ENCODE data around the gene SLAMF7. TPM values are rescaled to one million over a fixed set of nuclear protein-coding genes. Genes with fewer than 3 reads are reported as not detected.
"Not testable (repeated sequence)": the region's sequence is repeated elsewhere in the genome, so short reads cannot be mapped to it uniquely, and the experiment has no call there.

SLAMF7 gene
- total and polyA plus RNA-seq, 2 experiments from 2014 or later: 0.11 TPM; not detected in 1

DNA sequence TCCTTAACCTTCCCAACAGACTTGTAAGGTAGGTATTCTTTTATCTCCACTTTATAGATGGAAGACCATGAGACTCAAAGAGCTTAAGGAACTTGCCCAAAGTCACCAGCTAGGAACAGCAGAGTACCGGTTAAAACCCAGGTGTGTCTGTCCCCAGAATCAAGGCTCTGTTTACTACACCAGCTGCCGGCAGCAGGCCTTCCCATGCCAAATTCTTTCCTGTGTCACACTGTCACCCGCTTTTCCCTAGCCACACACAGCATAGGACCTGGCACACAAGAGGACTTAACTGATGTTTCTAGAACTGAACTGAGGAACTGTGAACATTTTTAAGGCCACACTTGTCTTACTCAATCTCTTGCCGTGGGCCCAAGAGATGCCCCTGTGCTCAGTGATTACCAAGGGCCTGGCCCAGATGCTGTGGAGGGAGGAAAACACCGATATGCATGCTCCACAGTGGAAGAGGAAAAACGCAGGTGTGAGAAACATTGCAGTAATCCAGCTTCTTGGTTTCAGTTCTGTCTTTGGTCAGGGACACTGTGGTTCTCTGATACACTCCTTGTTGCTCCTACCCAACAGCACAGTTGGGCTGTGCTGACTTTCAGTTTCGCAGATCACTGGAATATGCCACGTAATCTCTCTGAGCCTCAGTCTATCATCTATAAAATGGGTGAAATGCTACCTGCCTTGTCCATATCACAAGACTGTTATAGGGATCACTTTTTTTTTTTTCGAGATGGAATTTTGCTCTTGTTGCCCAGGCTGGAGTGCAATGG is 43.1 kb downstream of the SLAMF7 start (continued):
- TF ChIP-seq, protein P1, sequence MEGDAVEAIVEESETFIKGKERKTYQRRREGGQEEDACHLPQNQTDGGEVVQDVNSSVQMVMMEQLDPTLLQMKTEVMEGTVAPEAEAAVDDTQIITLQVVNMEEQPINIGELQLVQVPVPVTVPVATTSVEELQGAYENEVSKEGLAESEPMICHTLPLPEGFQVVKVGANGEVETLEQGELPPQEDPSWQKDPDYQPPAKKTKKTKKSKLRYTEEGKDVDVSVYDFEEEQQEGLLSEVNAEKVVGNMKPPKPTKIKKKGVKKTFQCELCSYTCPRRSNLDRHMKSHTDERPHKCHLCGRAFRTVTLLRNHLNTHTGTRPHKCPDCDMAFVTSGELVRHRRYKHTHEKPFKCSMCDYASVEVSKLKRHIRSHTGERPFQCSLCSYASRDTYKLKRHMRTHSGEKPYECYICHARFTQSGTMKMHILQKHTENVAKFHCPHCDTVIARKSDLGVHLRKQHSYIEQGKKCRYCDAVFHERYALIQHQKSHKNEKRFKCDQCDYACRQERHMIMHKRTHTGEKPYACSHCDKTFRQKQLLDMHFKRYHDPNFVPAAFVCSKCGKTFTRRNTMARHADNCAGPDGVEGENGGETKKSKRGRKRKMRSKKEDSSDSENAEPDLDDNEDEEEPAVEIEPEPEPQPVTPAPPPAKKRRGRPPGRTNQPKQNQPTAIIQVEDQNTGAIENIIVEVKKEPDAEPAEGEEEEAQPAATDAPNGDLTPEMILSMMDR (conservative IDR thresholded peaks at IDR 0.05; ENCODE audit: low read depth in 2 of 2): no peak
- TF ChIP-seq EZH2 (IDR thresholded peaks at IDR 0.05; ENCODE audit: low read depth, unreplicated experiment) (no peak), ZNF331 (CRISPR knock-in tag; IDR thresholded peaks at IDR 0.05; ENCODE audit: low read depth) (no peak)
- TF ChIP-seq, protein P2, sequence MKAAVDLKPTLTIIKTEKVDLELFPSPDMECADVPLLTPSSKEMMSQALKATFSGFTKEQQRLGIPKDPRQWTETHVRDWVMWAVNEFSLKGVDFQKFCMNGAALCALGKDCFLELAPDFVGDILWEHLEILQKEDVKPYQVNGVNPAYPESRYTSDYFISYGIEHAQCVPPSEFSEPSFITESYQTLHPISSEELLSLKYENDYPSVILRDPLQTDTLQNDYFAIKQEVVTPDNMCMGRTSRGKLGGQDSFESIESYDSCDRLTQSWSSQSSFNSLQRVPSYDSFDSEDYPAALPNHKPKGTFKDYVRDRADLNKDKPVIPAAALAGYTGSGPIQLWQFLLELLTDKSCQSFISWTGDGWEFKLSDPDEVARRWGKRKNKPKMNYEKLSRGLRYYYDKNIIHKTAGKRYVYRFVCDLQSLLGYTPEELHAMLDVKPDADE (IDR thresholded peaks at IDR 0.05): no peak

DNA sequence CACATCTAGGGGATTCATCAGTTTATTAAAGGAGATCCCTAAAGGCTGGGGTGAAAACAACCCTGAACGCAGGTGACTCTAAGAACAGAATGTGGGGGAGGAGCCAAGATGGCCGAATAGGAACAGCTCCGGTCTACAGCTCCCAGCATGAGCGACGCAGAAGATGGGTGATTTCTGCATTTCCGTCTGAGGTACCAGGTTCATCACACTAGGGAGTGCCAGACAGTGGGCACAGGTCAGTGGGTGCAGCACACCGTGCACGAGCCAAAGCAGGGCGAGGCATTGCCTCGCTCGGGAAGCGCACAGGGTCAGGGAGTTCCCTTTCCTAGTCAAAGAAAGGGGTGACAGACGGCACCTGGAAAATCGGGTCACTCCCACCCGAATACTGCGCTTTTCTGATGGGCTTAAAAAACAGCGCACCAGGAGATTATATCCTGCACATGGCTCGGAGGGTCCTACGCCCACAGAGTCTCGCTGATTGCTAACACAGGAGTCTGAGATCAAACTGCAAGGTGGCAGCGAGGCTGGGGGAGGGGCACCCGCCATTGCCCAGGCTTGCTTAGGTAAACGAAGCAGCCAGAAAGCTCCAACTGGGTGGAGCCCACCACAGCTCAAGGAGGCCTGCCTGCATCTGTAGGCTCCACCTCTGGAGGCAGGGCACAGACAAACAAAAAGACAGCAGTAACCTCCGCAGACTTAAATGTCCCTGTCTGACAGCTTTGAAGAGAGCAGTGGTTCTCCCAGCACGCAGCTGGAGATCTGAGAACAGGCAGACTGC is 44.1 kb downstream of the SLAMF7 start:
- H3K4me1 ChIP-seq (ENCODE audit: insufficient read depth); H3K4me1 Mint-ChIP-seq; H2AFZ ChIP-seq; H3K27ac ChIP-seq (ENCODE audit: low read depth); H4K20me1 ChIP-seq (replicated peaks; ENCODE audit: insufficient read depth); H3K36me3 Mint-ChIP-seq (ENCODE audit: low read depth); ATAC-seq; H3K4me3 Mint-ChIP-seq; H3K4me2 ChIP-seq; H3K27me3 Mint-ChIP-seq (ENCODE audit: insufficient read depth, low read depth, poor library complexity); H3K4me3 ChIP-seq; H3K36me3 ChIP-seq (ENCODE audit: insufficient read depth); DNase-seq (ENCODE audit: low spot score); H3F3A ChIP-seq (replicated peaks; ENCODE audit: low read depth); H3K27ac Mint-ChIP-seq; H3K79me2 ChIP-seq (replicated peaks; ENCODE audit: insufficient read depth); H3K27me3 ChIP-seq (ENCODE audit: insufficient read depth); H3K9me2 ChIP-seq (ENCODE audit: insufficient read depth): not testable (repeated sequence)
- peaks cover 23% of the 10 kb centered on the region for H3K9me3 Mint-ChIP-seq

DNA sequence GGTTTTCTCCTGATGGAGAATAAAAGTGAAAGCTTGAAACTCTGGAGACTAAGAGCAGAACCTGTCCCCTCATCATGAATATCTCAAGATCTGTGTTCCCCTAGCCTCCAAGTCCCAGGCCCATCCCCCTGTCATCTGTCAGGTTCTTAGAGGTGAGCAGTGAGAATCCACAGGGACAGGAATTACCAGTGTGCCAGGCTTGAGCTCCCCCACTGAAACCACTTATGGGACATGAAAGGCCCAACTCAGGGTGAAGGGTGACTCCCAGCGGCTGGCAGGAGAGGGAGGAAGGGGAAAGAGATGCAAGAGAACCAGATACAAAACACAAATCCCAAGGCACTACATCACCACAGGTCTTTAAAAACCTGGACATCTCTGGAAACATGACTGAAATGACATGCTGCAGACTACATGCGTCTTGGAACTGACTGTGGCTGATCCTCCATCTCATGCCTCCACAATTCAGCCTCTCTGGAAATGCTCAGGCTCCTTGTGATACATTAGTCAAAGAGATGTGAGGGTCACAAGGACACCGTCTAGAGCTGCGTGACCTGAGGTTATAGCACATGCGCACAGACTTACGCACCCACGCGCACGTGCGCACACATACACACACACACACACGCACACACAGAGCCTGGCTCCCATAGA is 50.1 kb downstream of the SLAMF7 start:
- Mint-ChIP-seq H3K27me3 (ENCODE audit: insufficient read depth, low read depth, poor library complexity) (peaks cover 3% of the 10 kb centered on the region), H3K36me3 (ENCODE audit: low read depth) (no peaks in the 10 kb centered on the region), H3K4me3 (no peak overlapping the region), H3K27ac (no peak overlapping the region), H3K4me1 (peaks cover 4% of the 10 kb centered on the region; the same call in 1 of the 3 replicates), H3K9me3 (peaks cover 2% of the 10 kb centered on the region; the same call in 2 of the 3 replicates)
- Histone ChIP-seq H3K9me2 (ENCODE audit: insufficient read depth) (no peaks in the 10 kb centered on the region), H3K79me2 (replicated peaks; ENCODE audit: insufficient read depth) (no peaks in the 10 kb centered on the region), H3K4me3 (no peak overlapping the region), H3F3A (replicated peaks; ENCODE audit: low read depth) (no peaks in the 10 kb centered on the region), H3K4me1 (ENCODE audit: insufficient read depth) (no peaks in the 10 kb centered on the region), H3K36me3 (ENCODE audit: insufficient read depth) (no peaks in the 10 kb centered on the region), H3K4me2 (no peak overlapping the region), H4K20me1 (replicated peaks; ENCODE audit: insufficient read depth) (no peaks in the 10 kb centered on the region), H3K27me3 (ENCODE audit: insufficient read depth) (no peaks in the 10 kb centered on the region), H3K27ac (ENCODE audit: low read depth) (no peak overlapping the region), H2AFZ (no peak overlapping the region)
- ATAC-seq (no peak), DNase-seq (ENCODE audit: low spot score) (no peak)
- TF ChIP-seq POLR2AphosphoS5 (IDR thresholded peaks at IDR 0.05; ENCODE audit: low read depth): no peak
- TF ChIP-seq ZNF331 (CRISPR knock-in tag; IDR thresholded peaks at IDR 0.05; ENCODE audit: low read depth): no peak
- TF ChIP-seq, protein P3, sequence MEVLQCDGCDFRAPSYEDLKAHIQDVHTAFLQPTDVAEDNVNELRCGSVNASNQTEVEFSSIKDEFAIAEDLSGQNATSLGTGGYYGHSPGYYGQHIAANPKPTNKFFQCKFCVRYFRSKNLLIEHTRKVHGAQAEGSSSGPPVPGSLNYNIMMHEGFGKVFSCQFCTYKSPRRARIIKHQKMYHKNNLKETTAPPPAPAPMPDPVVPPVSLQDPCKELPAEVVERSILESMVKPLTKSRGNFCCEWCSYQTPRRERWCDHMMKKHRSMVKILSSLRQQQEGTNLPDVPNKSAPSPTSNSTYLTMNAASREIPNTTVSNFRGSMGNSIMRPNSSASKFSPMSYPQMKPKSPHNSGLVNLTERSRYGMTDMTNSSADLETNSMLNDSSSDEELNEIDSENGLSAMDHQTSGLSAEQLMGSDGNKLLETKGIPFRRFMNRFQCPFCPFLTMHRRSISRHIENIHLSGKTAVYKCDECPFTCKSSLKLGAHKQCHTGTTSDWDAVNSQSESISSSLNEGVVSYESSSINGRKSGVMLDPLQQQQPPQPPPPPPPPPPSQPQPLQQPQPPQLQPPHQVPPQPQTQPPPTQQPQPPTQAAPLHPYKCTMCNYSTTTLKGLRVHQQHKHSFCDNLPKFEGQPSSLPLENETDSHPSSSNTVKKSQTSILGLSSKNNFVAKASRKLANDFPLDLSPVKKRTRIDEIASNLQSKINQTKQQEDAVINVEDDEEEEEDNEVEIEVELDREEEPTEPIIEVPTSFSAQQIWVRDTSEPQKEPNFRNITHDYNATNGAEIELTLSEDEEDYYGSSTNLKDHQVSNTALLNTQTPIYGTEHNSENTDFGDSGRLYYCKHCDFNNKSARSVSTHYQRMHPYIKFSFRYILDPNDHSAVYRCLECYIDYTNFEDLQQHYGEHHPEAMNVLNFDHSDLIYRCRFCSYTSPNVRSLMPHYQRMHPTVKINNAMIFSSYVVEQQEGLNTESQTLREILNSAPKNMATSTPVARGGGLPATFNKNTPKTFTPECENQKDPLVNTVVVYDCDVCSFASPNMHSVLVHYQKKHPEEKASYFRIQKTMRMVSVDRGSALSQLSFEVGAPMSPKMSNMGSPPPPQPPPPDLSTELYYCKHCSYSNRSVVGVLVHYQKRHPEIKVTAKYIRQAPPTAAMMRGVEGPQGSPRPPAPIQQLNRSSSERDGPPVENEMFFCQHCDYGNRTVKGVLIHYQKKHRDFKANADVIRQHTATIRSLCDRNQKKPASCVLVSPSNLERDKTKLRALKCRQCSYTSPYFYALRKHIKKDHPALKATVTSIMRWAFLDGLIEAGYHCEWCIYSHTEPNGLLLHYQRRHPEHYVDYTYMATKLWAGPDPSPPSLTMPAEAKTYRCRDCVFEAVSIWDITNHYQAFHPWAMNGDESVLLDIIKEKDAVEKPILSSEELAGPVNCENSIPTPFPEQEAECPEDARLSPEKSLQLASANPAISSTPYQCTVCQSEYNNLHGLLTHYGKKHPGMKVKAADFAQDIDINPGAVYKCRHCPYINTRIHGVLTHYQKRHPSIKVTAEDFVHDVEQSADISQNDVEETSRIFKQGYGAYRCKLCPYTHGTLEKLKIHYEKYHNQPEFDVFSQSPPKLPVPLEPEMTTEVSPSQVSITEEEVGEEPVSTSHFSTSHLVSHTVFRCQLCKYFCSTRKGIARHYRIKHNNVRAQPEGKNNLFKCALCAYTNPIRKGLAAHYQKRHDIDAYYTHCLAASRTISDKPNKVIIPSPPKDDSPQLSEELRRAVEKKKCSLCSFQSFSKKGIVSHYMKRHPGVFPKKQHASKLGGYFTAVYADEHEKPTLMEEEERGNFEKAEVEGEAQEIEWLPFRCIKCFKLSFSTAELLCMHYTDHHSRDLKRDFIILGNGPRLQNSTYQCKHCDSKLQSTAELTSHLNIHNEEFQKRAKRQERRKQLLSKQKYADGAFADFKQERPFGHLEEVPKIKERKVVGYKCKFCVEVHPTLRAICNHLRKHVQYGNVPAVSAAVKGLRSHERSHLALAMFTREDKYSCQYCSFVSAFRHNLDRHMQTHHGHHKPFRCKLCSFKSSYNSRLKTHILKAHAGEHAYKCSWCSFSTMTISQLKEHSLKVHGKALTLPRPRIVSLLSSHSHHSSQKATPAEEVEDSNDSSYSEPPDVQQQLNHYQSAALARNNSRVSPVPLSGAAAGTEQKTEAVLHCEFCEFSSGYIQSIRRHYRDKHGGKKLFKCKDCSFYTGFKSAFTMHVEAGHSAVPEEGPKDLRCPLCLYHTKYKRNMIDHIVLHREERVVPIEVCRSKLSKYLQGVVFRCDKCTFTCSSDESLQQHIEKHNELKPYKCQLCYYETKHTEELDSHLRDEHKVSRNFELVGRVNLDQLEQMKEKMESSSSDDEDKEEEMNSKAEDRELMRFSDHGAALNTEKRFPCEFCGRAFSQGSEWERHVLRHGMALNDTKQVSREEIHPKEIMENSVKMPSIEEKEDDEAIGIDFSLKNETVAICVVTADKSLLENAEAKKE (CRISPR knock-in tag; IDR thresholded peaks at IDR 0.05): no peak
- no peak for TF ChIP-seq JUNB (IDR thresholded peaks at IDR 0.05; ENCODE audit: unreplicated experiment)
